KOPT-K1 (cell line): ENCODE results near the gene TPR.
"Not testable (repeated sequence)": the region's sequence is repeated elsewhere in the genome, so short reads cannot be mapped to it uniquely, and the experiment has no call there.

ENCODE experiments used
- H3K27ac ChIP-seq: fragments of 200-600 bp; sonication (generic); 2 replicates; pipeline ENCODE4 v1.5.1; 2016; ENCODE audit warnings: antibody characterized with exemption, mild to moderate bottlenecking, low read depth, low read length; ENCODE audit not compliant: poor library complexity, severe bottlenecking
- H3K36me3 ChIP-seq: fragments of 200-600 bp; sonication (generic); 2 replicates; pipeline ENCODE4 v1.5.1; 2017; ENCODE audit warnings: antibody characterized with exemption, mild to moderate bottlenecking, low read length, moderate library complexity; ENCODE audit not compliant: insufficient read depth
- H3K9me3 ChIP-seq: fragments of 200-600 bp; sonication (generic); 2 replicates; pipeline ENCODE4 v1.5.1; 2017; ENCODE audit warnings: antibody characterized with exemption, low read length, mild to moderate bottlenecking; ENCODE audit not compliant: insufficient read depth, poor library complexity, severe bottlenecking

Gene TPR

DNA sequence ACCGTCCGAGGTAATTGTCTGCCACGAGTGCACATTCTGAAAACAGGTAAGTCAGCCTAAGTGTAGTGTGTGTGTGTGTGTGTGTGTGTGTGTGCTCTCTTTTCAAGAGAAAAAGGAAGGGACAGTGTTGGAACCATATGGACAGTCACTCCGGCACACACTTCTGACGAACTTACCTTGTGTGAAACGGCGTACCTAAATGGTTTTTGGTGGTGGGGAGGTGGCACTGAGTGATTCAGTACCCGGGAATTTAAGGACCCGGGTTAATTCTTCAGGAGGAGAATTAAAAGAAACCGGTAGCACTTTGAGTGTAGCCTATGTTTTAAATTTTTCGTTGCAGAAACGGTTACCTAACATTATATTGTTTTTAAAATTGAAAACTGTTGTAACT is 871 bp upstream of the TPR start:
- H3K36me3 ChIP-seq, result peaks cover 48% of the 10 kb centered on the region
- H3K27ac ChIP-seq, result peak overlapping the region; percentile 93
- no peaks in the 10 kb centered on the region for H3K9me3 ChIP-seq

DNA sequence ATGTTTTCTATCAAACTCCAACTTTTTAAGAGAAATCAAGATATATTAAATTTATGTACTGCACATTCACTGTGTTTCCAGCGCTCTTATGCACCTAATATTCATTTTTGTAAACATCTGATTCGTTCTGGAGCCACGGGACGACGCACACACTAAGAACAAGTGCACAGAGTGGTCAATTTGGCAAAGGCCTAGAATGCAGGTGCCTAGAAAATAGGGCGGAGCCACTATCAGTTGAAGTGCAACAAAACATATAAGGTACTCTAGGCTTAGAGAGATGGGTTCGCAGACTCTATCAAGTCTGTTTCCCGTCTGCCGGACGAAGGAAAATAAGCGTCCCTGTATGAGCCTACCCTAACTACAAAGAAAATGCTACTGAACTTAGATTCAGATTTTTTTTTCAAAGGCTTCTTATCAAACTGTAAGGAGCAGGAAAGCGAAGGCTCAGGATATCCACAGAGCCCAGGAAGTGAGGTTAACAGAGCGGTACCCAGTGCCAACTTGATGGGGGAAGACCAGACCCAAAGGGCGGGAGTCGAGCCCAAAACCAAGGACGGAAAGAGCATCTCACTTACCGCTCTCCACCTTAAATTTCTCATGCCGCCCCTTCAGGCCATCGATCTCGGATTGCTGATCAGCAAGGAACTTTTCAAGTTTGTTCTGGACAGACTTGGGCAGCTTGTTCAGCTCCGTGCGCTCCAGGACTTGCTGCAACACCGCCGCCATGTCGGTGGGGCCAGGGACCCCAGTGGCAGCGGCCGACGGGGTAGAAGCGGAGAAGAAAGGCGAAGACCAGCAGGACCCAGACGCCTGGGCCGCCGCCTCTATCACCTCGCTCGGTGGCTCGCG is 526 bp downstream of the TPR start:
- Histone ChIP-seq H3K36me3 (peaks cover 48% of the 10 kb centered on the region), H3K9me3 (no peaks in the 10 kb centered on the region), H3K27ac (peak overlapping the region; percentile 93)

DNA sequence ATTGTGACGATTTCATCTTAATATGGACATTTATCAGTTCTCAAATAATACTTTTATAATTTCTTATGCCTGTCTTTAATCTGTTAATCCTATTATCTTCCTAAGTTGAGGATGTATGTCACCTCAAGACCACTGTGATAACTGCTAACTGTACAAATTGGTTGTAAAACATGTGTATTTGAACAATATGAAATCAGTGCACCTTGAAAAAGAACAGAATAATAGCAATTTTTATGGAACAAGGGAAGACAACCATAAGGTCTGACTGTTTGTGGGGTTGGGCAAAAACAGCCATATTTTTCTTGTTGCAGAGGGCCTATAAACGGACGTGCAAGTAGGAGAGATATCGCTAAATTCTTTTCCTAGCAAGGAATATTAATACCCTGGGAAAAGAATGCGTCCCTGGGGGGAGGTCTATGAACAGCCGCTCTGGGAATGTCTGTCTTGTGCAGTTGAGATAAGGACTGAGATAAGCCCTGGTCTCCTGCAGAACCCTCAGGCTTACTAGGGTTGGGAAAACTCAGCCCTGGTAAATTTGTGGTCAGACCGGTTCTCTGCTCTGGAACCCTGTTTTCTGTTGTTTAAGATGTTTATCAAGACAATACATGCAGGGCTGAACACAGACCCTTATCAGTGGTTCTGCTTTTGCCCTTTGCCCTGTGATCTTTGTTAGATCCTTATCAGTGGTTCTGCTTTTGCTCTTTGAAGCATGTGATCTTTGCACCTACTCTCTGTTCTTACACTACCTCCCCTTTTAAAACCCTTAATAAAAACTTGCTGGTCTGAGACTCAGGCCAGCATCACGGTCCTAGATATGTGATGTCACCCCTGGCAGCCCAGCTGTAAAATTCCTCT is 27.0 kb downstream of the TPR start:
- not testable (repeated sequence) for H3K27ac ChIP-seq, H3K9me3 ChIP-seq
- peaks cover 100% of the 10 kb centered on the region for H3K36me3 ChIP-seq

DNA sequence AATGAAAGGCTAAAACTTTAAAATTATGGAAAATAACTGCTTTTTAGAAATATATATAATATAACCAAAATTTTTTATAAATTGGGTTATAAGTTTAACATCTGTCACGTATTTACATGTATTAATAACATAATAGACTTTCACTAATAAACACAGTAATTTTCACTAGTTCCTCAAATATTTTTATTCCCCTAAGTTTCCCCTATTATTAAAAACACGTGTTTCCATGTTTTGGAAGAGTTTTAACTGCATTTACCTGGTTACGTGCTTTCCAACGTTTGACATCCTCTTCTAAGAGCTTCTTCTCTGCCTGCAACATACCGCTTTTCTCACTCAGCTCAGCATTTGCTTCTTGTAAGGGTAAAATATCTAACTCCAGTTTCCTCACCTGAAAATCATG is 34.3 kb downstream of the TPR start:
- Histone ChIP-seq H3K36me3 (peaks cover 100% of the 10 kb centered on the region), H3K9me3 (no peaks in the 10 kb centered on the region), H3K27ac (no peak overlapping the region)

DNA sequence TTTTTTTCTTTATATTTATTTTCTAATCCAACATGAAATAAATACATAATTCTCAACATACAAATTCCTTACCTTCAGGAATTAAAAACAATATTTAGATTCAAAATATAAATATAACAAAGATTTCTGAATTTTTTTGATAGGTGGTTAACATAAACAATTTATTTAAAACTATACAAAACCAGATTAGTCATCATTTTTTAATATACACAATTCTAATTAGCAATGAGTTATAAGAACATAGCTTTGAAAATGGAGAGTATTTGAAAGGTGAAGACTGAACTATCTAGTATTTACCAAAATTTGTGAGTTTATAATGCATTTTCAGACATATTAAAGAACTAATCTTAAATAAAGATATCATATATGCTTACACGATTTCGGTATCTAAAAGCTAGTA is 37.5 kb downstream of the TPR start:
- H3K27ac ChIP-seq, result no peak overlapping the region
- peaks cover 100% of the 10 kb centered on the region for H3K36me3 ChIP-seq

DNA sequence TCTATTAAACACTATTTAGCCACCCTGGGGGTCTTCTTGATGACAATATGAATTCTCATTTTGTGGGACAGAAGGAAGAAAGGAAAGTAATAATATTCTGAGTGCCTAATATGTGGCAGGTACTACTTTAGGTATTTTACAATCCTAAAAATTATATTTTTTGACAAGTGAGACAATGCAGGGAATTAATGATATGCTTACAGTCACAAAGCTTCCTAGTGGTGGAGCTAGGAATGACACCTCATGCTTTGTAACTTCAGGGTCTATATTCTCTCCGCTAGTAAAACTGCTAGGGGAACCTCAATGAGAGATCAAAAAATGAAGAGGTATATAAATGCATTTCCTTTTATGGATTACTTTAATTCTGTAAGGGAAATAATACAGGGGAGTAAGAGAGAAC is 44.3 kb downstream of the TPR start:
- no peaks in the 10 kb centered on the region for H3K9me3 ChIP-seq
- no peak overlapping the region for H3K27ac ChIP-seq
- H3K36me3 ChIP-seq, result peaks cover 97% of the 10 kb centered on the region

More for the DNA sequence above, 37.5 kb downstream of the TPR start:
- no peaks in the 10 kb centered on the region for H3K9me3 ChIP-seq

DNA sequence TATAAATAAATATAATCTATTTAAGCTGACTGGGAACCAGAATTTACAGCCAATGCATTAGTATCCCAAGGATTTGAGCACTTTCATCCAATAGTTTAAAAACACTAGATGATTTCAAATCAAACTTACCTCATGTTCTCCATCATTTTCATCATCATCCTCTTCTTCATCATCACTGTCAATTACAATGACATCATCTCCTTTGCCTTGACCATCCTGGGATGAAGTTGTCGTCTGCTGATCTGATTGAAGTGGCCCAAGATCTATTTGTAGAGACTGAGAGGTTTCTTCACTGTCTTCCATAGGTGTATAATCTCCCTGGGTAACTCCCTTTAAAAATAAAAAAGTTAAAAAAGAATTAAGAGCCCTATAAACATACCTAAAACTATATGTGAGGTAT is 47.7 kb downstream of the TPR start:
- H3K36me3 ChIP-seq, result peaks cover 95% of the 10 kb centered on the region
- H3K27ac ChIP-seq, result no peak overlapping the region
- no peaks in the 10 kb centered on the region for H3K9me3 ChIP-seq

DNA sequence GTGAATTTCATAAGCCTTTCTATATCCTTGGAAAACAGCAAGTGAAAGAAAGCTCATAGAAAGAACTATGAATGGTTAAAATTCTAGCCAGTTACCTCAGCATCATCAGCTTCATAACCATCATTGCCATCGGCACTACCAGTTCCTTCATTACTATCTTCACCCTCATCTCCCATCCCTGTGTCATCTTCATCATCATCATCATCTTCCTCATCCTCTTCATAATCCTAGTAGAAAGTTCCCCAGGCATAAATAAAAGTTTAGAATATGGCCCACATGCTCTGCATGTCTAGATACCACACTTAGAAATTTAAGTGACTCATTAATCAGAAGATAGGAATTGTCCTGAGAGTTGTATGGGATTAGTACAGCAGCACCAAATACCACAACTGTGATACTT is 49.0 kb downstream of the TPR start:
- Histone ChIP-seq H3K36me3 (peaks cover 95% of the 10 kb centered on the region), H3K27ac (no peak overlapping the region), H3K9me3 (no peaks in the 10 kb centered on the region)

DNA sequence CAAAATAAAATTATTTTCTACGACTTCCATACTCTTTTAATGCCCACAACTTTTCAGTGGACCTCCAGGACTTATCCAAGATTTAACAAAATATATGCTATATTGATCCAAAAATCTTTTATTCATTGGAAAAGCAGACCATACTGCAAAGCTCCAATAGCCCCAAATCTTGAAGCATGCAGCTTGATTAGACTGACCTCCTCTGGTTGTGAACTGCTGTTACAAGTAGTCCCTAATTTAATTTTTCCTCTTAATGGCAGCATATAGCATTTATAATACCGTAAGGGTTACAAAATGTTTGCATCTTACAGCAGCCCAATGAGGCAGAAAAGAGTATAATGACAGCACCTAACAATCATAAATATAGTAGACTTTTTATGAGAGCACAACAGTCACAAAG is 49.8 kb downstream of the TPR start:
- H3K36me3 ChIP-seq, result peaks cover 95% of the 10 kb centered on the region
- H3K27ac ChIP-seq, result no peak overlapping the region

DNA sequence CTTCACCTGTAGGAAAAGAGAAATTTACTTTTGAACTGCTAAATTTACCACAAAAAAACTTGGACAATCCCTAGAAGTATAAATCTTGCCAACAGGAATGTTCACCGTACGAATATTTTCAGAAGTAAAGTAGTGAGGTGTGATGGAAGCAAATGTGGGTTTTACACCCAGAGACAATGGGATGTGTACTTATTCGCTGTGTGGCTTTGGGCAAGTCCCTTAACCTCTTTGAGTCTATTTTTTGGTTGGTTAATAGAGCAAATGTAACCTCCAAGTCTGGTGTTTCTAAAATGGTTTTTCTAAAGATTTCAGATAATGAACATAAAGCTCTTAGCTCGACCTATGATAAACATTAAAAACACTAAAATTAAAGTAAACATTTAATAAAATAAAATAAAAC is 51.2 kb downstream of the TPR start:
- Histone ChIP-seq H3K36me3 (peaks cover 95% of the 10 kb centered on the region), H3K9me3 (no peaks in the 10 kb centered on the region), H3K27ac (no peak overlapping the region)

More for the DNA sequence above, 49.8 kb downstream of the TPR start:
- no peaks in the 10 kb centered on the region for H3K9me3 ChIP-seq

DNA sequence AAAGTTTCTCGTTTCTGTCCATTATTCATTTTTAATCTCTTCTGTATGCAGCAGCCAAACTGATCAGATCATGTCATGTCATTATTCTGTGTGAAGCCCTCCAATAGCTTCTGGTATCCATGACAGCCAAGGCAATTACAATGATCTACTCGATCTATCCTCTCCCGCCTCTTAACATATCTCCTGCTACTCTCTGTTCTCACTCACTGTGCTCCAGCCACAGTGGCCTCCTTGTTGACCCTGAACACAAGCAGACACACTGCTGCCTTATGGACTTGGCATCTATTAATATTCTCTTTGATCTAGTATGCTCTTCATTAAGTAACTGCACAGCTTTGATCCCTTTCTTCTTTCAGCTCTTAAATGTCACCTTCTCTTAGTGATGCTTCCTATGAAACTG is 59.5 kb downstream of the TPR start:
- Histone ChIP-seq H3K27ac (no peak overlapping the region), H3K36me3 (peaks cover 100% of the 10 kb centered on the region), H3K9me3 (no peaks in the 10 kb centered on the region)

DNA sequence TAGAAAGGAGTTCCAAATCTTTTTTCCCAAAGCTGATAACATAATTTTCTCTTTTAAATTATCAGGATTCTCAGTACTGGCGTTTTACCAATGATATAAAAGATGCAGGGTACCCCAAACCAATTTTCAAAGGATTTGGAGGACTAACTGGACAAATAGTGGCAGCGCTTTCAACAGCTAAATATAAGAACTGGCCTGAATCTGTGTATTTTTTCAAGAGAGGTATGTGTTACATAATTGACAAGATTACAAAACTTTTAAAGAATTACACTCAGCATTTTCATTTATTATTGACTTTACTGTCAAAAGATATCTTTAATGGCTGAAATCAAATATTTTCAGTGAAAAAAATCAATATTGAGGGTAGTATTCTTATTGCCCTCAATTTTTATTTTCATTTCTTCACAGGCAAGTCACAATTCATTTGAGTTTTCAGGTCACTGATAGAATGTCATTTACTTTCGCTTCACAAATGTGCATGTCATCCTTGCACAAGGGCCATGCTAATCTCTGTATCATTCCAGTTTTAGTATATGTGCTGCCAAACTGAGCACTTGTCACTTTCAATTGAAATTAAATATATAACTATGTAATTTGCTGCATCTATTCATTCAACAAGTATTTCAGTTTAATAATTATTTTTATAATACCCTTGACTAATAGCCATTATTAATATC is 63.5 kb downstream of the TPR start:
- no peak overlapping the region for H3K27ac ChIP-seq
- no peaks in the 10 kb centered on the region for H3K9me3 ChIP-seq
- peaks cover 75% of the 10 kb centered on the region for H3K36me3 ChIP-seq

DNA sequence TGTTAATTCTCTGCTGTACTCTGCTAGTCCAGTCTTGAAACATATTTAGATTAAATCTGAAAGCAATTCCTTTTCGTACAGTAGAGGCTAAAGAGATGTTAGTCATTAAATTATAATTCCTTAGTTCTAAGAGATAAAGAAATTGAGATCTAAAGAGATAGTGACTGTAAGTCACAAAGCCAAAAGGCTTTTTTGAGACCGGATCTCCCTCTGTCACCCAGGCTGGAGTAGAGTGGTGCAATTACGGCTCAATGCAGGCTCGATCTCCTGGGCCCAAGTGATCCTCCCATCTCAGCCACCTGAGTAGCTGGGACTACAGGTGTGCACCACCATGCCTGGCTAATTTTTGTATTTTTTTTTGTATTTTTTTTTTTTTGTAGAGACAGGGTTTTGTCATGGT is 64.7 kb downstream of the TPR start:
- H3K9me3 ChIP-seq, result no peaks in the 10 kb centered on the region
- H3K36me3 ChIP-seq, result peaks cover 63% of the 10 kb centered on the region
- no peak overlapping the region for H3K27ac ChIP-seq

DNA sequence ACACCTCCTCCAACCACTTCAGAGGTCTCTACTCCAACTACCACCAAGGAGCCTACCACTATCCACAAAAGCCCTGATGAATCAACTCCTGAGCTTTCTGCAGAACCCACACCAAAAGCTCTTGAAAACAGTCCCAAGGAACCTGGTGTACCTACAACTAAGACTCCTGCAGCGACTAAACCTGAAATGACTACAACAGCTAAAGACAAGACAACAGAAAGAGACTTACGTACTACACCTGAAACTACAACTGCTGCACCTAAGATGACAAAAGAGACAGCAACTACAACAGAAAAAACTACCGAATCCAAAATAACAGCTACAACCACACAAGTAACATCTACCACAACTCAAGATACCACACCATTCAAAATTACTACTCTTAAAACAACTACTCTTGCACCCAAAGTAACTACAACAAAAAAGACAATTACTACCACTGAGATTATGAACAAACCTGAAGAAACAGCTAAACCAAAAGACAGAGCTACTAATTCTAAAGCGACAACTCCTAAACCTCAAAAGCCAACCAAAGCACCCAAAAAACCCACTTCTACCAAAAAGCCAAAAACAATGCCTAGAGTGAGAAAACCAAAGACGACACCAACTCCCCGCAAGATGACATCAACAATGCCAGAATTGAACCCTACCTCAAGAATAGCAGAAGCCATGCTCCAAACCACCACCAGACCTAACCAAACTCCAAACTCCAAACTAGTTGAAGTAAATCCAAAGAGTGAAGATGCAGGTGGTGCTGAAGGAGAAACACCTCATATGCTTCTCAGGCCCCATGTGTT is 66.6 kb downstream of the TPR start:
- Histone ChIP-seq H3K36me3 (peaks cover 45% of the 10 kb centered on the region), H3K27ac (peak overlapping the region; percentile 34), H3K9me3 (no peaks in the 10 kb centered on the region)
